DND-41 (cell line): ENCODE results near the gene GRIA4.

Experiments
- EZH2 ChIP-seq: IDR thresholded peaks from 3 replicates; pipeline ENCODE4 v1.6.1; 2012; ENCODE audit warnings: borderline replicate concordance, low read depth, mild to moderate bottlenecking, moderate library complexity, low read length, inconsistent platforms; ENCODE audit not compliant: severe bottlenecking
- TF ChIP-seq, protein P1 (sequence below): IDR thresholded peaks from 2 replicates; pipeline ENCODE4 v1.5.1; 2012; ENCODE audit warnings: borderline replicate concordance, low read length, moderate library complexity, mild to moderate bottlenecking; ENCODE audit not compliant: poor library complexity, severe bottlenecking; ENCODE audit errors: extremely low read depth

DNA sequence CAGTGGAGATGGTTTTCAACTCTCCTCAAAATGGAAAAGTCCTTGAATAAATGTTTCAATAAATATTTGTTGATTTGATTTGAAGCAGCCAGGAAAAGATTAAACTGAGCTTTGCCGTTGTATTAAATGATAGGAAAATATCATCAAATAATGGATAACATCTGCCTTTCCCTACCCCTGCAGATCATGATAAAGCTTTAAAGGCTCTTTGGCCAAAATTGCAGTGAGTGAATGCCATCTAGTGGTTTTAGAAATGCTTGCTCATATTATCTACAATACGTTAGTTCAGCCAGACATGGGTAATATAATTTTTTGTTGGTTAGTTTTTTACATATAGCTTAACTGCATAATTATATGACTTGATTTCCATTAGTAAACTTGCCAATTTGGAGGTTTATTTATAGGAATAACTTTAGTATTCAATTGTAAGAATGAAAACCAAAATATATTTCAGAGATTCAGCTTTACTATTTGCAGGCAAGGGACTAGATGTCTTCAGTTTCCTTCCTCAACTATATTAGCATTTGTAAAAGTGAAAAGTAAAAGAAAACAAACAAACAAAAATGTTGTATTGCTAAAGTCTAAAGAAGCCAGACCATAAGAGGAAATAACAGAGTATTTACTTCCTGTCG, 253.0 kb downstream of the GRIA4 start:
- TF ChIP-seq, protein P1, sequence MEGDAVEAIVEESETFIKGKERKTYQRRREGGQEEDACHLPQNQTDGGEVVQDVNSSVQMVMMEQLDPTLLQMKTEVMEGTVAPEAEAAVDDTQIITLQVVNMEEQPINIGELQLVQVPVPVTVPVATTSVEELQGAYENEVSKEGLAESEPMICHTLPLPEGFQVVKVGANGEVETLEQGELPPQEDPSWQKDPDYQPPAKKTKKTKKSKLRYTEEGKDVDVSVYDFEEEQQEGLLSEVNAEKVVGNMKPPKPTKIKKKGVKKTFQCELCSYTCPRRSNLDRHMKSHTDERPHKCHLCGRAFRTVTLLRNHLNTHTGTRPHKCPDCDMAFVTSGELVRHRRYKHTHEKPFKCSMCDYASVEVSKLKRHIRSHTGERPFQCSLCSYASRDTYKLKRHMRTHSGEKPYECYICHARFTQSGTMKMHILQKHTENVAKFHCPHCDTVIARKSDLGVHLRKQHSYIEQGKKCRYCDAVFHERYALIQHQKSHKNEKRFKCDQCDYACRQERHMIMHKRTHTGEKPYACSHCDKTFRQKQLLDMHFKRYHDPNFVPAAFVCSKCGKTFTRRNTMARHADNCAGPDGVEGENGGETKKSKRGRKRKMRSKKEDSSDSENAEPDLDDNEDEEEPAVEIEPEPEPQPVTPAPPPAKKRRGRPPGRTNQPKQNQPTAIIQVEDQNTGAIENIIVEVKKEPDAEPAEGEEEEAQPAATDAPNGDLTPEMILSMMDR = peak; percentile 78
- no peak for TF ChIP-seq EZH2
